Measurements from ENCODE around the gene FAR2. TPM values are rescaled to one million over a fixed set of nuclear protein-coding genes. Genes with fewer than 3 reads are reported as not detected.

Gene FAR2
- total RNA-seq, 1 experiment from 2014 or later = 22.1 TPM

DNA sequence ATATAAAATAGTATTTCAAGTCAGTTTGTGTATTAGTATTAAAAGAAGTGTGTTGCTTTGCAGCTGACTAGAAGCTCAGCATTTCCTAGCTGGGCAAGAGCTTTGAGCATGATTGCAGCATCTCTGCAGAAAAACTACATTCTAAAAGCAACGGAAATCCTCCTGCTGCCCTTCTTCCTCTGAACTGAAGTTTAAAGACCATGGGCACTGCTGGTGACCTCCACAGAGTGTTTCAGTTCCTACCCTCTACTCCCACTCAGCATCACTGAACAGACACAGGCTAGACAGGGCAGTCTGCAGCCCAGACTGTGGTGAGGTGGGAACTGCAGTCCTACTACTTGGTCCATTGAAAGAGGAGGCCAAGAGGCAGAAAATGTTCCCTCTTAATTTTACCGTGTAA is 59.0 kb downstream of the FAR2 start:
- Histone ChIP-seq H3T11ph (ENCODE audit: low read length) (no peak overlapping the region), H2AFZ (ENCODE audit: low read length) (no peak overlapping the region), H3K56ac (ENCODE audit: insufficient read length, low read depth, low read length) (no peak overlapping the region), H2BK12ac (ENCODE audit: insufficient read length, low read depth, low read length) (no peak overlapping the region), H2AK5ac (ENCODE audit: insufficient read length, low read length) (no peak overlapping the region), H4K5ac (ENCODE audit: insufficient read length, low read depth, low read length) (no peak overlapping the region), H3K79me2 (ENCODE audit: insufficient read depth, low read length) (no peaks in the 10 kb centered on the region), H3K9me3 (ENCODE audit: control insufficient read depth, low read depth, low read length) (no peaks in the 10 kb centered on the region), H4K91ac (ENCODE audit: insufficient read length, low read depth, low read length) (no peak overlapping the region), H3K4me2 (ENCODE audit: insufficient read depth, insufficient read length, low read length) (no peak overlapping the region), H3K14ac (ENCODE audit: insufficient read depth, low read length) (no peak overlapping the region), H2BK120ac (ENCODE audit: low read depth, low read length, poor library complexity, severe bottlenecking) (no peak overlapping the region), H3K23me2 (ENCODE audit: insufficient read length, low read depth, low read length, poor library complexity, severe bottlenecking) (no peaks in the 10 kb centered on the region), H4K8ac (replicated peaks; ENCODE audit: insufficient read length, low read depth, low read length) (no peak overlapping the region), H4K20me1 (ENCODE audit: control insufficient read depth, insufficient read depth, insufficient read length) (no peaks in the 10 kb centered on the region), H3K27ac (ENCODE audit: insufficient read length, low read depth, low read length) (no peak overlapping the region), H3K18ac (ENCODE audit: insufficient read length, low read depth, low read length) (no peak overlapping the region), H3K4me1 (ENCODE audit: insufficient read depth, low read length) (peaks cover 6% of the 10 kb centered on the region), H3K9ac (ENCODE audit: extremely low read depth, insufficient read length, low read length) (no peak overlapping the region), H2BK15ac (ENCODE audit: low read depth, low read length) (no peak overlapping the region), H3K4ac (ENCODE audit: low read depth, low read length) (no peak overlapping the region), H3K23ac (ENCODE audit: insufficient read length, low read depth, low read length) (no peak overlapping the region), H3K79me1 (ENCODE audit: insufficient read depth, low read depth, low read length, poor library complexity, severe bottlenecking) (no peaks in the 10 kb centered on the region), H3K27me3 (ENCODE audit: insufficient read depth, low read length) (no peaks in the 10 kb centered on the region), H2BK20ac (ENCODE audit: low read depth, low read length, poor library complexity, severe bottlenecking) (no peak overlapping the region), H2BK5ac (ENCODE audit: insufficient read length, low read length) (no peak overlapping the region)
- Mint-ChIP-seq H3K4me3 (no peak overlapping the region), H3K4me1 (peaks cover 3 to 12% of the 10 kb centered on the region in 2 experiments; a peak in 3 of 4 replicates), H3K9me3 (no peaks in the 10 kb centered on the region; a peak in 2 of 5 replicates), H3K27me3 (ENCODE audit: low read depth) (no peaks in the 10 kb centered on the region), H3K36me3 (ENCODE audit: insufficient read depth in 1 of 3, low read depth in 3 of 3) (peaks cover 2 to 5% (median 4%) of the 10 kb centered on the region in 3 experiments; a peak in 3 of 7 replicates), H3K27ac (no peak overlapping the region)
- no CpG with 5 or more reads among the region's 2 CpGs for WGBS (ENCODE audit: extremely low coverage, insufficient read length, low lambda C conversion rate)
- TF ChIP-seq, protein P1, sequence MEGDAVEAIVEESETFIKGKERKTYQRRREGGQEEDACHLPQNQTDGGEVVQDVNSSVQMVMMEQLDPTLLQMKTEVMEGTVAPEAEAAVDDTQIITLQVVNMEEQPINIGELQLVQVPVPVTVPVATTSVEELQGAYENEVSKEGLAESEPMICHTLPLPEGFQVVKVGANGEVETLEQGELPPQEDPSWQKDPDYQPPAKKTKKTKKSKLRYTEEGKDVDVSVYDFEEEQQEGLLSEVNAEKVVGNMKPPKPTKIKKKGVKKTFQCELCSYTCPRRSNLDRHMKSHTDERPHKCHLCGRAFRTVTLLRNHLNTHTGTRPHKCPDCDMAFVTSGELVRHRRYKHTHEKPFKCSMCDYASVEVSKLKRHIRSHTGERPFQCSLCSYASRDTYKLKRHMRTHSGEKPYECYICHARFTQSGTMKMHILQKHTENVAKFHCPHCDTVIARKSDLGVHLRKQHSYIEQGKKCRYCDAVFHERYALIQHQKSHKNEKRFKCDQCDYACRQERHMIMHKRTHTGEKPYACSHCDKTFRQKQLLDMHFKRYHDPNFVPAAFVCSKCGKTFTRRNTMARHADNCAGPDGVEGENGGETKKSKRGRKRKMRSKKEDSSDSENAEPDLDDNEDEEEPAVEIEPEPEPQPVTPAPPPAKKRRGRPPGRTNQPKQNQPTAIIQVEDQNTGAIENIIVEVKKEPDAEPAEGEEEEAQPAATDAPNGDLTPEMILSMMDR (conservative IDR thresholded peaks at IDR 0.05) = no peak
- DNase-seq = no peak
